Measurements from ENCODE around the gene XRN2.

The XRN2 gene, protein sequence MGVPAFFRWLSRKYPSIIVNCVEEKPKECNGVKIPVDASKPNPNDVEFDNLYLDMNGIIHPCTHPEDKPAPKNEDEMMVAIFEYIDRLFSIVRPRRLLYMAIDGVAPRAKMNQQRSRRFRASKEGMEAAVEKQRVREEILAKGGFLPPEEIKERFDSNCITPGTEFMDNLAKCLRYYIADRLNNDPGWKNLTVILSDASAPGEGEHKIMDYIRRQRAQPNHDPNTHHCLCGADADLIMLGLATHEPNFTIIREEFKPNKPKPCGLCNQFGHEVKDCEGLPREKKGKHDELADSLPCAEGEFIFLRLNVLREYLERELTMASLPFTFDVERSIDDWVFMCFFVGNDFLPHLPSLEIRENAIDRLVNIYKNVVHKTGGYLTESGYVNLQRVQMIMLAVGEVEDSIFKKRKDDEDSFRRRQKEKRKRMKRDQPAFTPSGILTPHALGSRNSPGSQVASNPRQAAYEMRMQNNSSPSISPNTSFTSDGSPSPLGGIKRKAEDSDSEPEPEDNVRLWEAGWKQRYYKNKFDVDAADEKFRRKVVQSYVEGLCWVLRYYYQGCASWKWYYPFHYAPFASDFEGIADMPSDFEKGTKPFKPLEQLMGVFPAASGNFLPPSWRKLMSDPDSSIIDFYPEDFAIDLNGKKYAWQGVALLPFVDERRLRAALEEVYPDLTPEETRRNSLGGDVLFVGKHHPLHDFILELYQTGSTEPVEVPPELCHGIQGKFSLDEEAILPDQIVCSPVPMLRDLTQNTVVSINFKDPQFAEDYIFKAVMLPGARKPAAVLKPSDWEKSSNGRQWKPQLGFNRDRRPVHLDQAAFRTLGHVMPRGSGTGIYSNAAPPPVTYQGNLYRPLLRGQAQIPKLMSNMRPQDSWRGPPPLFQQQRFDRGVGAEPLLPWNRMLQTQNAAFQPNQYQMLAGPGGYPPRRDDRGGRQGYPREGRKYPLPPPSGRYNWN

DNA sequence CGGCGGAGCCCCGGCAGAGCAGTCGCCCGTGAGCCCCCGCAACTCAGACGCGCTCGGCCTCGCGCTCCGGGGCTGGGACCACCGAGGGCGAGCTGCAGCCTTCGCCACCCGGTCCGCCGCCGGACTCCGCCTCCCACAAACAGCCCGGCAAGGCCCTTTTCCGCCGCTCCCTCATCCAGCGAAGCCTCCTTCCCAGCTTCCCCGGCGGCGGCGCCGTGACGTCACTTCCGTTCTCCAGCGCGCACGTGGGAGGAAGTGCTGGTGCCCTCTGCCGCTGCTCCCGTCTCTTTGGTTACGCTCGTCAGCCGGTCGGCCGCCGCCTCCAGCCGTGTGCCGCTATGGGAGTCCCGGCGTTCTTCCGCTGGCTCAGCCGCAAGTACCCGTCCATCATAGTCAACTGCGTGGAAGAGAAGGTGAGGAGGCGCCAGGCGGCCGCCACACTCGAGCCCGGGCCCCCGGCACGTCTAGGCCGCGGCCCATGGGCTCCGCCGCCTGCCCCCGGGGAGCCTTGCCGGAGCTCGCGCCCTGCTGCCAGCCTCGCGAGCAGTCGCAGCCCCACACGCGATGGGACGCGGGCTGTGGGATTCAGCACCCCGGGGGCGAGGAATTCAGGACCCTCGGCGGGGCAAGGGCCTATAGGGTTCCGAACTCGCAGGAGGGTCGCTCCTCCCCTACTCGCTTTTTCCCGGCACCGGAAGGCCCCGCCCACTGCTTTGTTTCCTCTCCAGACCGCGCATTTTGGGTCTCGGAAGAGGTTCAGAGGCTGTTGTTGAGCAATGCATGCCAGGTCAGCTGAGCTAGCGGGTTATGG lies at the start of gene XRN2:
XRN2 (plus strand) TSS at position 271 of the 811 bp plus-strand sequence; CDS start at position 339, 68 bp downstream.
- DNase-seq (ENCODE audit: low read depth in 2 of 3, low spot score in 2 of 3): peak; percentile 92 to 98 (median 93)

DNA sequence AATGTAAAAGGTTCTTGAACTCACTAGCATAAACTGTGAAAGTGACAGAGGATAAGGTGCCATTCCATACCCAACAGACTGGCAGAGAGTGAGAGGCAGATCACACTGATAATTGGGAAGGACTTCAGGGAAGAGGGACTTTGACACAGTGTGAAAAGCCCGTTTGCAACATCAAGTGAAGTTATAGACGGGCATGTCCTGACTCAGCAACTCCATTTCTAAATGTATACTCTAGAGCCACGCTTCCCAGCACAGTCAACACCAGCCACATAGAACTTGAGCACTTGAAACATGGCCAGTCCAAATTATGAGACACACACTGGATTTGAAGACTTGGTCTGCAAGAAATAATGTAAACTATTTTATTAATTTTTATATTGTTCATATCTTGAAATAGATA lies 45.9 kb upstream of the XRN2 start:
- DNase-seq (ENCODE audit: low read depth in 2 of 3, low spot score in 2 of 3): no peak

DNA sequence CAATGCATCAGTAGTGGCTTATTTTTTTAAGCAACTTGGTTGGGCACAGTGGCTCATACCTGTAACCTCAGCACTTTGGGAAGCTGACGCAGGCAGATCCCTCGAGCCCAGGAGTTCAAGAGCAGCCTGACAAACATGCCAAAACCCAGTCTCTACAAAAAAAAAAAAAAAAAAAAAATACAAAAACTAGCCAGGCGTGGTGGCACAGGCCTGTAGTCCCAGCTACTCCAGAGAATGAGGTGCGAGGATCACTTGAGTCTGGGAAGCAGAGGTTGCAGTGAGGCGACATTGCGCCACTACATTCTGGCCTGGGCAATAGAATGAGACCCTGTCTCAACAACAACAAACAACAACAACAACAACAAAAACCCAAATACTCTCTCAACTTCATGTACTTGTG lies 44.7 kb upstream of the XRN2 start:
- DNase-seq (ENCODE audit: low read depth in 2 of 3, low spot score in 2 of 3): no peak

DNA sequence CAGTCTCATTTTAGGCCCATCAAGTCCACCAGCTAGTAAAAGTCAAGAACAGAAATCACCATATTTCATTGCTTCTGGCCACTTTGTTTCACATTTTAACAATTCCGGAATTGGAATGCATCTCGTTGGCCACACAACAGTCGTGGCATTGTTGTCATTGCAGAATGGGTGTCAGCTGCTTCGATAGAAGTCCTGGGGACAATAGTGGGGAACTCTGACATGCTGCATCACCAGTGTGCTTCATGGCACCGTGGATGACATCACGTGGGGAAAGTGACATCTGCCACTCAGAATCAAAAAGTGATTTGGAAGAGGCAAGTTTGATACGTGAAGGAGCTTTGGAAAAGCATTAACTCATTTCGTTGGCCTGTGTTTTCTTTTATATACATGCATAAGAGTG lies 43.8 kb upstream of the XRN2 start:
- no peak for DNase-seq (ENCODE audit: low read depth in 2 of 3, low spot score in 2 of 3)

DNA sequence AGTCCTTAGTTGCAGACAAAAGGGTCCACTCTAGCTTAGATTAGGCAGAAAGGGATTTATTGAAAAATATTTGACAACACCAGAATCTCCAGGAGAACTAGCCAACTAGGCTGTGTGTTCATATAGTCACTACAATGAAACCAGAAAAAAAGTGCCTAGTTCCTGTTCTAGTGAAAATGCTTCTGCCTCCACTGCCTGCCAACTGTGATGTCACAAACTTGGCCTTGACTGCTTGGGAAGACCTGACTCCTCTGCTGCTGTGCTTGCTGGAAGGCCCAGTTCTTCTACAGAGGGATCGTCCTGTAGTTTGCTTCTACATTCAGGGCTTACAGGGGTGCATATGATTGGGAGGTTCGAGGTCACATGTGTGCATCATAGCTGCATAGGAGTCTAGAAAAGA lies 40.3 kb upstream of the XRN2 start:
- no peak for DNase-seq (ENCODE audit: low read depth in 2 of 3, low spot score in 2 of 3)

DNA sequence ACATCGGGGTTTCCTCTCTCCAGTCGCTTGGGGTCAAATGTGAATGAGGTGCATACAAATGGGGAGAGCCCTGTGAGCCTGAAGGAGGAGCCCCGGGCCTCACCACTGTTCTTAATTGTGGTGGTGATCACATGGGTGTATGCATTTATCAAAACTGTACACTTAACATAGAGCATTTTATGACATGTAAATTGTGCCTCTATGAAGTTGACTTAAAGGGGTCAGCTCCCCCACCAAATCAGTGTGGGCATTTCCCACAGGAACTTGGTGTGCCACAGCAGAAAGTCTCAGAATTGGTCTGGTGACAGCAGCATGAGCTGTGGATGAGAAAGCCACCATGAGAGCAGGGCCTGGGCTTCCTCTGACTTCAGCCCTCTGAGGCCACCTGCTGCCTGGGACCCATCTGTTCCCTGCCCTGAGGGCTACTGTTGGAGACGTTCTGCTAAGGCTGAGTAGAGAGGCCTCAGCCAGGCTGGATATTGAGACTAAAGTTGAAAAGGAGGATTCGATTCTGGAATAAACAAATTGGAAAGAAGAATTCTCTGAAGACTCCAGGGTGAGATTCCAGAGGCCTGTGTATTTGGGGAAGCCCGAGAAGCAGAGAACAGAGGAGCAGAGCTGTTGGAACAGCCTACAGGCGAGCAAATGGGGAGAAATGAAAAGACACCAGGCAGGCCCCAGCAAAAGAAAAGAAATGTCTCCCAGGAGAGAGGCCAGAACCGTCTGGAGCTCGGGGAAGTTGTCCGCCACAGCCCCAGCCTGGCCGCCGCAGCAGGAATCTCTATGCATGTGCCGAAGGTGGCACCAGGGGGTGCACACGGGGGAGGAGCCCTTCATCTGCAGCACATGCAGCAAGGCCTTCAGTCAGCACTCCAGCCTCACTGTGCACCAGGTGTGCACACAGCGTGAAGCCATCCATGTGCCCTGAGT lies 37.6 kb upstream of the XRN2 start:
- no peak for DNase-seq (ENCODE audit: low read depth in 2 of 3, low spot score in 2 of 3)

DNA sequence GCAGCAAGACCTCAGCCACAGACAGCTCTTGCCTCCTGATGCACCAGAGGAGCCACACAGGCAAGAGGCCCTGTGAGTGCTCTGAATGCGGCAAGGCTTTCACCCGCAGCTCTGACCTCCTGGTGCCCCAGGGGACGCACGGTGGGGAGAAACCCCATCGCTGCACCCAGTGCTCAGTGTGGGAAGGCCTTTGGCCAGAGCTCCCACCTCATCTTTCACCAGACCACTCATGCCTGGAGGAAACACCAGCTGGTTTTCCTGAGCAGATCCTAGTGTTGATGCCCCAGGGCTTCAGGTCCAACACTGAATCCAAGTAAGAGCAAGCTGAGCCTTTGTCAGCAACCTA lies 37.0 kb upstream of the XRN2 start:
- no peak for DNase-seq (ENCODE audit: low read depth in 2 of 3, low spot score in 2 of 3)

DNA sequence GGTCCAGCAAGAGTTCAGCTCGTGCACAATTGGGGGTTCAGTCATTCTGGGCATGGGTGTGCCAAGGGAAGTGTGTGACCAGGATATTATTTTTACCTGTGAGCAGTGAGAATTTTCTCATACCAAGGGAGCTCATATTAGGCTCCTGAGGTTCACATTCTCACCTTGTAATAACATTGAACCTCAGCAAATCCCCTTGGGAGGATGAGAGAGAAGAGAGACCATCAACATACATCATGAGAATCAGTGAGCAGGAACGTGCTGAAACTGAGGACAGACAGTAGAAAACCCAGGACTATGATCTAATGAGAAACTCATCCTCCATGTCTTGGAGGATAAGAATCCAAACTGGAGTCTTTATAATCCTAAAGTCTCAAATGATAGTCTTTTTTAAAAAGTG lies 33.4 kb upstream of the XRN2 start:
- DNase-seq (ENCODE audit: low read depth in 2 of 3, low spot score in 2 of 3): no peak

DNA sequence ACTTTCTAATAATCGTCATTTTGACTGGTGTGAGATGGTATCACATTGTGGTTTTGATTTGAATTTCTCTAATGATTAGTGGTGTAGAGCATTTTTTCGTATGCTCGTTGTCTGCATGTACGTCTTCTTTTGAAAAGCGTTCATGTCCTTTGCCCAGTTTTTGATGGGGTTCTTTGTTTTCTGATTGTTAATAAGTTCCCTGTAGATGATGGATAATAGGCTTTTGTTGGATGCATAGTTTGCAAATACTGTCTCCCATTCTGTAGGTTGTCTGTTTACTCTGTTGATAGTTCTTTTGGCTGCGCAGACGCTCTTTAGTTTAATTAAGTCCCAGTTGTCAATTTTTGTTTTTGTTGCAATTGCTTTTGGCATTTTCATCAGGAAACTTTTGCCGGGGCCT lies 32.3 kb upstream of the XRN2 start:
- no peak for DNase-seq (ENCODE audit: low read depth in 2 of 3, low spot score in 2 of 3)

DNA sequence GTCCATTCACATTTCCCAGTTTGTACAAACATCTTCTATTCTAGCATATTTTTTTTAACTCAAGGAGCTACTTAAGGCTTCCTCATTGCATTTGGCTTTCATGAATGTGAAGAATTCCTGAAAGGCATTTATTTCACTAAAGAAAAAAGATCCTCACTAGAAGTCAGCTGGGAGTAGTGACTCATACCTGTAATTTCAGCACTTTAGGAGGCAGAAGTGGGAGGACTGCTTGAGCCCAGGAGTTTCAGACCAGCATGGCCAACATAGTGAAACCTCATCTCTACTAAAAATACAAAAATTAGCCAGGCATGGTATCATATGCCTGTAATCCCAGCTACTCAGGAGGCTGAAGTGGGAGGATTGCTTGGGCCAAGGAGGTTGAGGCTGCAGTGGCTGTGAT lies 30.9 kb upstream of the XRN2 start:
- no peak for DNase-seq (ENCODE audit: low read depth in 2 of 3, low spot score in 2 of 3)

DNA sequence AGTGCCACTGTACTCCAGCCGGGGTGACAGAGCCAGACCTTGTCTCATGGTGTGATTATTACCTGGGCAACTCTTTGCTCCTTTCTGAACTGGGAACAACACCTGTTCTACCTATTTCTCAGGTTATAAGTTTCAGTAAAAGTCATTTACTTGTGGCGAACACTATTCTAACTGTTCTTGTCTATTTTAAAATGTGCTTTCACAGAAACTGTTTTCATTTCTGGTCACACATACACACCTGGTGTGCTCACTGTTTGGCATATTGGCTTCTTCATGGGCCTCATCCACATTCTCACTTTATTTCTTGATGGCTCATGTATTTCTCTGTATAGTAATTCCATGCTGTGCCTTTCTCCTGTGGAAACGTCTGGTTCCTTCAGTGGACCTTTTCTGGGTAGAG lies 30.5 kb upstream of the XRN2 start:
- DNase-seq (ENCODE audit: low read depth in 2 of 3, low spot score in 2 of 3): no peak

DNA sequence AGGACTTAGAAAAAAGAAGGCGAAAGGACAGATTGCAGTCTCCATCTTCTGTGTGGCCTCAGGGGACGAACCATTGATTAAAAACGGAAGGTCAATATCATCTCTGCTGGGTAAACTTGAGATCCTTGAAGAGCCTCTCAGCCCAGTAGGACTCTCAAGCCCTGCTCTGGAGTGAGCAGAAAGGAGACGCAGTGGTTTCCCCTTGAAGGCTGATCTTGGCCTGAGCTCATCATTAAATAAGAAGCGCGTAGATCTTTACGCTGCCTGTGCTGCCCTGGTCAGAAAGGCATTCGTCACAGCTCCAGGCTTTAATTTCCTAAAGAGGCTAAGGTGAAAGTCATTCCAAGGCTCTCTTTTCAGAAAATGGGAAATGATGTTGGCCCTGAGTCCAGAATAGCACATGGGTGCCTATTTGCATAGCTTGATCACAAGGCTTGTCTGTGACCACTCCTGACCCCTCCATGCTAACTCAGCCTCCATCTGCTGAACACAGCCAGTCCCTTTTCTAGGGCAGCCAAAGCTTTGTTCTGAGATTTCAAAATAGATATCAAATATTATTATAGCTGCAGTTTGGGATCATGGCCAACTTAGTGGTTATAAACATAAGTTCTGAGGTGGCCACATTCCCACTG lies 29.3 kb upstream of the XRN2 start:
- DNase-seq (ENCODE audit: low read depth in 2 of 3, low spot score in 2 of 3): no peak

DNA sequence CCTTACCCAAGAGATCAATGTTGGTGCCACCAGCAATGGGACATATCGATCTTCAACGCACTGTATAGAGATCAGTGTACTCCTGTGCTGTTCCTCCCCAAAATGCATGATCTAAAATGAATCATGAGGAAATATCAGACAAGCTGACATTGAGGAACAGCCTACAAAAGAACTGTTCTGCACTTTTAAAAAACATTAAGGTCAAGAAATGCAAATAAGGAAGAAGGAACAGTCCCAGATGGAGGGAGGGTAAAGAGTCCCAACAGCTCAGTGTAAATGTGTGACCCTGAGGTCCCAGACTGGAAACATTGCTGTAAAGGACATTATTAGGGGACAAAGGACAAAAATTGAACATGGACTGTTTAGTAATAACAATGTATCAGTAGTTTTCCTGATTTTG lies 24.3 kb upstream of the XRN2 start:
- DNase-seq (ENCODE audit: low read depth in 2 of 3, low spot score in 2 of 3): no peak

DNA sequence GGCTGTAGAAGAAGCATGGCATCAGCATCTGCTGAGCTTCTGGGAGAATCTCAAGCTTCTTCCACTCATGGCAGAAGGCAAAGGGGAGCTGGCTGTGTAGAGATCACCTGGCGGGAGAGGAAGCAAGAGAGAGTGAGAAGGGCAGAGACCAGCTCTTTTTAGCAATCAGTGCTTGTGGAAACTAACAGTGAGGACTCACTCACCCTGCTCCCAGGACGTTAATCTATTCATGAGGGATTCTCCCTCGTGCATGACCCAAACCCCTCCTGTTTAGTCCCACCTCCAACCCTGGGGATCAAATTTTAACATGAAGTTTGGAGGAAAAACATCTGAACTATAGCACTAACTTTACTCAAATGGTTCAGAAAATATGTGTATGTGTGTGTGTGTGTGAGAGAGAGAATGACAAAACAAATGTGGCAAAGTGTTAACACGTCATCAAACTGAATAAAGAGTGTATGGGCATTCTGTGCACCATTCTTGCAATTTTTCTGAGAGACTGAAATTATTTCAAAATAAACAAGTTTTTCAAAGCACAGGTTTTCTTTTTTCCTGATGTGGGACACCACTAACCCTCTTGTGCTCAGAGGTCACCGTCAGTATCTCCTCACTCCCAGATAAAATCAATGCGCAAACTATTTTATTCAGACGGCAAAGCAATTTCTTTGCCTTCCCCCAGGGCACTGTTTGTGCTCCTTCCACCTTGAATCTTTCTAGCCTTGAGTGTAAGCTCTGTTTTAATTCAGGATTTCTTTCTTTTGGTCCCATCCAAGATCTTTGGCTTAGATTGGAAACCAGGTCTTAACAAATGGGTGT lies 23.2 kb upstream of the XRN2 start:
- DNase-seq (ENCODE audit: low read depth in 2 of 3, low spot score in 2 of 3): no peak

DNA sequence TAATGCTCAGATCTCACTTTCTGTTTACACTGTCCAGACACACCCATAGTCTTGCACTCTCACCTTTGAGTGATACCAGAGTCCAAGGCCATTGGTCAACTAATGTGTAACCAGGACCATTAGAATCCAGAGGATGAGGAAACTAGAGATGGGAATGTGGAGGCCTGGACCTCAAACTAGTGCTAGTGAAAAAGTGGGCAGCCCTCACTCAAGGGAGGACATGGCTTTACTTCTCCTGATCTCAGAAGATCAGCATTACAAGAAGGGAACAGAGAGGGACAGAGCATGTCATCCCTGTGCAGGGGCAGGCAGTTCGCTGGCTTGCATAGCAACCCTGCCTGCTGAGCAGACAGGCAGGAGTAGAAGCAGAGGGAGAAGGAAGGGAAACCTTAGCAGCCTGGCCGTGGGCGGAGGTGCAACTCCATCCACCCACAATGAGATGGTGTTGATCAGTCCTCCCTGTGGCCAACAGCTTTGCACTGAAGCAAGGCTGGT lies 22.6 kb upstream of the XRN2 start:
- DNase-seq (ENCODE audit: low read depth in 2 of 3, low spot score in 2 of 3): no peak

DNA sequence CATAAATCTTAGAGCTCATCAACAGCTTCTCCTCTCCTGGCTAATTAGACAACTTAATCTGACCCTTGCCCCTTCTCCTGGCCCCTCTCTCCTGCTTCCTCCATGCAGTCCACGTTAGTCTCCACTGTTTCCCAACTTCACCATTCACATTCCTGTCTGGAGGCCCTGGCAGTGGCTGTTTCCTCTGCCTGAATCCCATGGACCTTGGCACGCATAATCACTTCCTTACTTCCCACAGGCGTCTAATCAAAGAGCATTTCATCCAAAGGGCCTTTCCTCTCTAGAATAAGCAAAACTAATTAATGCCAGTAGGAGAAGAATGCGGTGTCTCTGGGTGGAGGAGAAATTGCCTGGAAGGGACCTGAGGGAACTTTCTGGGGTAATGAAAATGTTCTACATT lies 16.4 kb upstream of the XRN2 start:
- DNase-seq (ENCODE audit: low read depth in 2 of 3, low spot score in 2 of 3): no peak

DNA sequence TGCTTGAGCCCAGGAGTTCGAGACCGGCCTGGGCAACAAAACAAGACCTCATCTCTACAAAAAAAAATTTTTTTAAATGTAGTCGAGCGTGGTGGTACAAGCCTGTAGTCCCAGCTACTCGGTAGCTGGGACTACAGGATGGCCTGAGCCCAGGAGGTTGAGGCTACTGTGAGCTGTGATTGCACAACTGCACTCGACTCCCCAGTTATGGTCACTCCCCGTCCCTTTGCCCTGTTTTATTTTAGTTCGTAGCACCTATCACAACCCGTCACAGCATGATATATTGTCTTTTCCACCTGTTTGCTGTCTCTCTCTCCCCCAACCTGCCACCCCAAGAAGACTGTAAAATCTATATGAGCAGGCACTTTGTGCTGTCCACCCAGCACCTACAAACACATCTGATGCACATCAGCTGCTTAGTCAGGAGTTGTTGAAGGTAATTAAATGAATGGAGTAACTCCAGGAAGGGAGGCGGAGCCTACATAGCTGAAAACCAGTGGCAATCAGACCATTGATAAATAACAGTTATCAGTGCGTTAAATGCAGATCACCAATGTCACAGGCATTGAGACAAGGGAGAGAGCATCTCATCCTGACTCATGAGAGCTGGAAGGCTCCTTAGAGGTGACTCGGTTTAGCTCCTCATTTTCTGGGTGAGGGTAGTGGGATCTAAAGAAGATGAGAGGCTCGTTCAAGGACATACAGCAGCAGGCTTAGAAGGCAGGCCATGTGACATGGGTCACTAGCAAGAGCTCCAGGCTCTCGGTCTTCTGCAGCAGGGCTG lies 14.4 kb upstream of the XRN2 start:
- DNase-seq (ENCODE audit: low read depth in 2 of 3, low spot score in 2 of 3): no peak

DNA sequence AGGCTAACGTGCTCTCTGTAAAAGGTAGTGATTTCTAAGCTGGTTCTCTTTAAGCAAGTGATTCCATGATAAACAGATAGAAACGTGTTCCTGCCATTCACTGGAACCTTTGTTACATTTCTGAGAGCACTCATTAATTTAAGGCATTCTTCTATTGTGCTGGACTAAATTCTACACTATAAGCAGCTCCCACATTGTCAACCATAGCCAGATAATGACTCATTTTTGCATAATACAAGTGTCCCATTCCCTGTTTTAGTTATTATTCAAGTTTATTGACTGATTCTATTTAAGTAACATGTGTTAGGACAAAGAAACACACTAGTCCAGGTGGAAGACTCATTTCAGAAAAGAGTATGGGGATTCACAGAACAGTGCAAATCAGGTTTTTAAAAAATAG lies 13.5 kb upstream of the XRN2 start:
- DNase-seq (ENCODE audit: low read depth in 2 of 3, low spot score in 2 of 3): no peak
